GM12891 (cell line): Measurements from ENCODE around the gene SLC9B2.

Source experiments
- PAX5 ChIP-seq: IDR thresholded peaks from 2 replicates; pipeline ENCODE4 v1.6.1; 2011; ENCODE audit warnings: low read length, moderate library complexity, mild to moderate bottlenecking; ENCODE audit not compliant: insufficient read depth, severe bottlenecking
- POLR2A ChIP-seq: IDR thresholded peaks from 2 replicates; pipeline ENCODE4 v1.6.1; 2011; ENCODE audit warnings: low read depth, low read length, control low read depth
- POLR2AphosphoS5 ChIP-seq: IDR thresholded peaks from 2 replicates; pipeline ENCODE4 v1.6.1; 2011; ENCODE audit warnings: low read depth, low read length, control low read depth
- SPI1 ChIP-seq: IDR thresholded peaks from 2 replicates; pipeline ENCODE4 v1.6.1; 2011; ENCODE audit warnings: low read depth, low read length, control low read depth
- TAF1 ChIP-seq: IDR thresholded peaks from 2 replicates; pipeline ENCODE4 v1.6.1; 2011; ENCODE audit warnings: low read depth, low read length, control low read depth

DNA sequence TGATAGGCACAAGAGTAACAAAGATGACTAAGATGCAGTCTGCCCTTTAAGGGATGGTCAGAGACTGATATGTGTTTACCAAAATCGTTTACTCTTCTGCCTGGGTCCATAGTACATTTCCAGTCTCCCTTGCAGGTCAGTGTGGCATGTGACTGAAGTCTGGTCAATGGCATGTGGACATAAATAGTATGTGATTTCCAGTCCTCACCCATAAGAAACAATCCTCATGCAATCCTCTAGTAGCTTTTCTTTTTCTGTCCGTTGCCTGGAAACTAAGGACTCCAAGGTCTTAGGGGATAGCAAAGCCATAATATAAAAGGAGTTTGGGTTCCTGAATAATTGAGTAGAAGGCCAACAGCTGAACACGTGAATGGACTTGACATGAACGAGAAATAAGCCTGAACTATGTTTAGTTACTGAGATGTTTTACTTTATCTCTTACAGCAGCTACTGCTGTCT is 1.1 kb downstream of the SLC9B2 start:
- TF ChIP-seq POLR2AphosphoS5 (no peak), POLR2A (no peak), PAX5 (no peak), TAF1 (no peak), SPI1 (no peak)
